Right lobe of liver (tissue), 4 donors: ENCODE results near the gene ATIC.

ENCODE experiments used
- CTCF ChIP-seq, 4 donors: fragments of 200-600 bp in 3 of 4; fragments of 450-650 bp in 1 of 4; IDR thresholded peaks; one replicate each; pipeline versions ENCODE4 v1.5.1 to v1.8.0; 2016 to 2022; ENCODE audit warnings: antibody characterized with exemption in 4 of 4, mild to moderate bottlenecking in 2 of 4
- POLR2A ChIP-seq: fragments of 450-650 bp; IDR thresholded peaks from one replicate; pipeline ENCODE4 v1.6.1; 2017; ENCODE audit warnings: antibody characterized with exemption, mild to moderate bottlenecking
- donor health status: DM: no; HTN: no; CAD: no.
- donor health status: DM: no; HTN: no; CAD: no.
- donor health status: DM: no; HTN: yes; CAD: no.

DNA sequence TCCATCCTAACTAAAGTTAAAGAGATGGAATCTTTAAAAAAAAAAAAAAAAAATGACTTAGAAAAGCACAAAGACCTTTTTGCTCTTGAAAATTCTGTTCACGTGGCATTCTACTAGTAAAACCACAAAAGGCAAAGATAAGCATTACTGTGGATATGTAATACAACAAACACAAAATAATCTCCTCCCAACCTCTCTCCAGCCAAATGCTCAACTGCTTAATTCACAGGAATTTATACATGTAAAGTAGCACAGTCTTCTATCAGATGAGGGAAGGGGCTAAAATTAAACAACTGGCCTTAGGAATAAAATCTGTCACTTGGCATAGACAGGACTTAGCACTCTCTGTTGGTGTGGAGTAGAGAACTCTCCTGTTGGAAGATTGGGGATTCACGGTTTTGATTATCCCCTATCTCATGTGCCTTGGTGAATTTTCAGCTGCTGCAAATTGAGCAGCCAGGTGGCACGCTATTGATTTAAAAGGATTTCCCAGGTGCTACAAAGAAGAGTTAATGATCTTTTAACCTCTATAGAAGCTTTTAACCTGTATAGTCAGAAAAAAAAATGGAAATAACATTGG lies 57.4 kb downstream of the ATIC start:
- no peak for TF ChIP-seq CTCF (IDR thresholded peaks at IDR 0.05)
- no peak for TF ChIP-seq POLR2A
